ENCODE data around the gene CD300H. TPM values are rescaled to one million over a fixed set of nuclear protein-coding genes. Genes with fewer than 3 reads are reported as not detected.
"Not testable (repeated sequence)": the region's sequence is repeated elsewhere in the genome, so short reads cannot be mapped to it uniquely, and the experiment has no call there.

Gene CD300H
- total RNA-seq, 2 donors from 2014 or later, result not detected

- no peak for ATAC-seq (replicated peaks)
- H3K27me3 Mint-ChIP-seq, result peaks cover 52% of the 10 kb centered on the region
- H3K36me3 Mint-ChIP-seq (ENCODE audit: low read depth), result no peaks in the 10 kb centered on the region
- H3K4me1 Mint-ChIP-seq, result no peaks in the 10 kb centered on the region
- no peaks in the 10 kb centered on the region for H3K9me3 Mint-ChIP-seq
- H3K4me3 Mint-ChIP-seq, result no peak overlapping the region
- H3K27ac Mint-ChIP-seq, result no peak overlapping the region
Measured at GRCh38 chr17:74598346-74599022, 31.2 kb upstream of the CD300H start.

- no peaks in the 10 kb centered on the region for H3K36me3 Mint-ChIP-seq (ENCODE audit: low read depth)
- peaks cover 55% of the 10 kb centered on the region for H3K27me3 Mint-ChIP-seq
- H3K9me3 Mint-ChIP-seq, result no peaks in the 10 kb centered on the region
- no peak overlapping the region for H3K27ac Mint-ChIP-seq
- no peak for ATAC-seq (replicated peaks)
- H3K4me1 Mint-ChIP-seq, result peaks cover 4% of the 10 kb centered on the region
- no peak overlapping the region for H3K4me3 Mint-ChIP-seq
Measured at GRCh38 chr17:74597069-74597790, 29.9 kb upstream of the CD300H start.

GRCh38 chr17:74595037-74595750, 27.9 kb upstream of the CD300H start:
- Mint-ChIP-seq H3K27ac (no peak overlapping the region), H3K4me3 (no peak overlapping the region), H3K36me3 (ENCODE audit: low read depth) (no peaks in the 10 kb centered on the region), H3K9me3 (no peaks in the 10 kb centered on the region), H3K4me1 (peaks cover 4% of the 10 kb centered on the region), H3K27me3 (peaks cover 52% of the 10 kb centered on the region)
- ATAC-seq (replicated peaks), result no peak

- peak; percentile 43 for ATAC-seq (replicated peaks)
- no peak within 1 kb of the TSS for H3K27ac Mint-ChIP-seq
- peaks cover 47% of the 10 kb centered on the region for H3K27me3 Mint-ChIP-seq
- peak within 1 kb of the TSS; percentile 17 for H3K4me3 Mint-ChIP-seq
- H3K9me3 Mint-ChIP-seq, result no peaks in the 10 kb centered on the region
- no peaks in the 10 kb centered on the region for H3K36me3 Mint-ChIP-seq (ENCODE audit: low read depth)
- H3K4me1 Mint-ChIP-seq, result peaks cover 4% of the 10 kb centered on the region
Measured at GRCh38 chr17:74592087-74592990, 25.0 kb upstream of the CD300H start, which contains the start of gene CD300LD. Gene CD300LD, minus strand, starts transcription at chr17:74592283. Its CDS starts 81 bp downstream, at chr17:74592202.

- H3K4me3 Mint-ChIP-seq, result no peak overlapping the region
- peaks cover 44% of the 10 kb centered on the region for H3K27me3 Mint-ChIP-seq
- H3K4me1 Mint-ChIP-seq, result peaks cover 4% of the 10 kb centered on the region
- no peaks in the 10 kb centered on the region for H3K36me3 Mint-ChIP-seq (ENCODE audit: low read depth)
- no peak for ATAC-seq (replicated peaks)
- H3K27ac Mint-ChIP-seq, result no peak overlapping the region
- no peaks in the 10 kb centered on the region for H3K9me3 Mint-ChIP-seq
Measured at GRCh38 chr17:74591503-74591902, 24.2 kb upstream of the CD300H start.

GRCh38 chr17:74585711-74586110, 18.4 kb upstream of the CD300H start:
- Mint-ChIP-seq H3K9me3 (no peaks in the 10 kb centered on the region), H3K36me3 (ENCODE audit: low read depth) (no peaks in the 10 kb centered on the region), H3K4me3 (no peak overlapping the region), H3K27ac (no peak overlapping the region), H3K4me1 (no peaks in the 10 kb centered on the region), H3K27me3 (peaks cover 19% of the 10 kb centered on the region)
- no peak for ATAC-seq (replicated peaks)

GRCh38 chr17:74584292-74585060, 17.2 kb upstream of the CD300H start:
- Mint-ChIP-seq H3K4me1 (no peaks in the 10 kb centered on the region), H3K9me3 (no peaks in the 10 kb centered on the region), H3K27ac (no peak overlapping the region), H3K27me3 (peaks cover 10% of the 10 kb centered on the region), H3K4me3 (no peak overlapping the region), H3K36me3 (ENCODE audit: low read depth) (no peaks in the 10 kb centered on the region)
- no peak for ATAC-seq (replicated peaks)

- H3K9me3 Mint-ChIP-seq, result no peaks in the 10 kb centered on the region
- no peaks in the 10 kb centered on the region for H3K27me3 Mint-ChIP-seq
- H3K4me3 Mint-ChIP-seq, result no peak overlapping the region
- H3K27ac Mint-ChIP-seq, result no peak overlapping the region
- H3K36me3 Mint-ChIP-seq (ENCODE audit: low read depth), result no peaks in the 10 kb centered on the region
- ATAC-seq (replicated peaks), result no peak
- H3K4me1 Mint-ChIP-seq, result no peaks in the 10 kb centered on the region
Measured at GRCh38 chr17:74582633-74583032, 15.3 kb upstream of the CD300H start.

- H3K4me3 Mint-ChIP-seq, result no peak overlapping the region
- no peak for ATAC-seq (replicated peaks)
Measured at GRCh38 chr17:74579900-74580299, 12.6 kb upstream of the CD300H start.

GRCh38 chr17:74578979-74579378, 11.7 kb upstream of the CD300H start:
- Mint-ChIP-seq H3K9me3 (no peaks in the 10 kb centered on the region), H3K27ac (peak overlapping the region; percentile 36), H3K27me3 (peaks cover 15% of the 10 kb centered on the region), H3K36me3 (ENCODE audit: low read depth) (no peaks in the 10 kb centered on the region), H3K4me3 (no peak overlapping the region), H3K4me1 (no peaks in the 10 kb centered on the region)
- no peak for ATAC-seq (replicated peaks)

More at GRCh38 chr17:74579900-74580299, 12.6 kb upstream of the CD300H start:
- Mint-ChIP-seq H3K9me3 (no peaks in the 10 kb centered on the region), H3K27me3 (peaks cover 10% of the 10 kb centered on the region), H3K27ac (no peak overlapping the region), H3K4me1 (no peaks in the 10 kb centered on the region), H3K36me3 (ENCODE audit: low read depth) (no peaks in the 10 kb centered on the region)

- Mint-ChIP-seq H3K27me3 (peaks cover 15% of the 10 kb centered on the region), H3K36me3 (ENCODE audit: low read depth) (no peaks in the 10 kb centered on the region), H3K4me1 (no peaks in the 10 kb centered on the region), H3K27ac (no peak overlapping the region), H3K9me3 (no peaks in the 10 kb centered on the region), H3K4me3 (no peak overlapping the region)
- no peak for ATAC-seq (replicated peaks)
Measured at GRCh38 chr17:74574489-74575142, 7.3 kb upstream of the CD300H start.

GRCh38 chr17:74573635-74574034, 6.3 kb upstream of the CD300H start:
- not testable (repeated sequence) for H3K9me3 Mint-ChIP-seq; H3K36me3 Mint-ChIP-seq (ENCODE audit: low read depth); H3K27ac Mint-ChIP-seq; ATAC-seq (replicated peaks); H3K4me1 Mint-ChIP-seq; H3K4me3 Mint-ChIP-seq
- peaks cover 19% of the 10 kb centered on the region for H3K27me3 Mint-ChIP-seq

- Mint-ChIP-seq H3K4me1 (peaks cover 9% of the 10 kb centered on the region), H3K9me3 (no peaks in the 10 kb centered on the region), H3K36me3 (ENCODE audit: low read depth) (no peaks in the 10 kb centered on the region), H3K27me3 (peaks cover 24% of the 10 kb centered on the region), H3K4me3 (no peak overlapping the region), H3K27ac (no peak overlapping the region)
- ATAC-seq (replicated peaks), result no peak
Measured at GRCh38 chr17:74573169-74573568, 5.9 kb upstream of the CD300H start.
